Measurements from ENCODE around the gene MCF2L.
A peak's percentile ranks its signal among the peaks of the same experiment; 100 is the strongest.
"Not testable (repeated sequence)": the region's sequence is repeated elsewhere in the genome, so short reads cannot be mapped to it uniquely, and the experiment has no call there.

MCF2L gene

DNA sequence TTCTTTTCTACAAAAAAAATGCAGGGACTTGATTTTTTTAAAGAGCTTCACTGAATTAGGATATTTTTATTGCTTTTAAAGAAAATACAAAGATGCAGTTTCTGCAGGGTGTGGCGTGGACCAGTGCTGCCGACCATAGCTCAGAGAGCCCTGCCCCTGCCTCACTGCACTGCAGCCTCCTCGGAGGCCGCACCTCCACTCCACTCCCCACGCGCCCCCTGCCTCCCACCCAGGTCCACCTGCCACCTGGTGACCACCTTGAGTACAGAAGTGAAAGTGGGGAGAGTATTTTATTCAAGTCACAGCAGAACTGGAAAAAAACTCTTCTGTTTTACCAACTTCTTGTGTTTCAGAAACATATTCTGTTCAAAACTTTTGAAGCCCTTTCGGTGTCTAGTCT, 128.6 kb downstream of the MCF2L start:
- no peak for DNase-seq (ENCODE audit: low read depth)

DNA sequence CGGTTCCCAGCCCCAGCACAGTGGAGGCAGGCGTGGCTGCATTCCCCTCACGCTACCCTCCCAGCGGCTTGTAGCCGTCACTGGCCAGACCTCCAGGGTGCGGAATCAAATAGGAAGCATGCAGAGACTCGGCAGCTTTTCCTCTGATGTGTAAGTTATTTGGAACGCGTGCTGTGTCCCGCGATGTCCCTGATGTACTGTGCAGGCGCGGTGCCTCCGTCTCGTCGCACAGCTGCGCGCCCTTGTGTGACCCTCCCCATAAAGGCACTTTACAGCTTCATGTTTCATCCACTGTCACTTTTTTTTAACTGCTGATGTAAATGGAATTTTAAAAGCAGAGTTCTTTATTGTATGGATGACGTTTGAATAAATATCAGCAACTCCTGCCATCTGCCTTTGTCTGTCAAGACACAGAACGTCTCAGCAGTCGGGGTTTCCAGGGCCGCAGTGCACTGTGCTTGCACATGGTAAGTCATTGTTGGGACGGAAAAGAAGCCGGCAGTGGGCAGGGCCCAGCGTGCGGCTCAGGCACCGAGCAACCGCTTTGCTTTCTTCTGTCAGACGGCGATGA, 129.2 kb downstream of the MCF2L start:
- no peak for DNase-seq (ENCODE audit: low read depth)

DNA sequence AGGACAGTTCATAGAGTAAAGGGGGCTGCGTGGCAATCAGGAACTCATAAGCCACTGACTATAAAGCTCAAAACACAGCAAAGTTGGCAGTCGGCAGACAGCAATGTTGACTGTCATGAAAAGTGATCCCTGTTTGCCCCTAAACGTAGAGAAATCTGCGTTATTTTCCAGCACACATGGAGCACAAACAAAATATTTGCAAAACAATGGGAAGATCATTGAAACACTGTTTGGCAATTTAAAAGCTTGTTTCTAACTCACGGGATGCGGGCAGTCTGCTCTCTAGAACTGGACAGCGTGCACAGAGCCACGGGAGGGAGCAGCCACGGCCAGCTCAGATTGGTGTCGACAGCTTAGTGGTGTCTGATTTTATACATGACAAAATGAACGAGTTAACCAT, 130.1 kb downstream of the MCF2L start:
- DNase-seq (ENCODE audit: low read depth): no peak

DNA sequence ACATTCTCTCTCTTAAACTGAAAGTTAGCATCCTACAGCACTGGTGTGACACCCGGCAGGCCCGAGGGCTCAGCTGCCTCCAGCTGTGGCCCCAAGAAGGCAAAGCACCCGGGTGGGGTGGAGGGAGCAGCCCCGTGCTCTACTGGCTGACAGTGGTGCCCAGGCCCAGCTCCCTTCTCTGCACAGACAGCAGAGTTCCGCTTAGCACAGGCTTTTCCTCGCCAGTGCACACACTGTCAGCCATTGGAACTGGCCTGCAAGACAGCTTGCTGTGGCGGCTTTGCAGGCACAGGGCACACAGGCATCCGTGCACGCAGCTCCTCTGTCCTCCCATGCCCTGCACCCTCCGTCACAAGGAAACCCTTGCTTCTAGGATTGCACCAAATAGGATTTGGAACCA, 133.3 kb downstream of the MCF2L start:
- DNase-seq (ENCODE audit: low read depth): not testable (repeated sequence)

DNA sequence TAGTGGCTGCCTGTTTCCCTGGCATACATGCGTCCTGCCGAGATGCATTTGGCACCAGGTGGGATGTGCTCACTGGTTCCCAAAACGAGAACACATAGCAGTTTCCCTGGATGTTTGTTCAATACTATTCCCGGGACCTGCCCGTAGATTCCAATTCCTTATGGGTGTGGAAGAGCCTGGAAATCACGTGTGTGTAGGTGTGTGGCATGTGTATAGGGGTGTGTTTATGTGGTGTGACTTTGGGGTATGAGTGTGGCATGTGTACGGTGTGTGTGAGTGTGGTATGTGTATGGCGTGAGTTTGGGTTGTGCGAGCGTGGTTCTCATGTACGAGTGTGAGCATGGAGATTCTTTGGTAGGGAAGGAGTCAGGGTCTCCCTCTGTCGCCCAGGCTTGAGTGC, 133.7 kb downstream of the MCF2L start:
- no peak for DNase-seq (ENCODE audit: low read depth)

DNA sequence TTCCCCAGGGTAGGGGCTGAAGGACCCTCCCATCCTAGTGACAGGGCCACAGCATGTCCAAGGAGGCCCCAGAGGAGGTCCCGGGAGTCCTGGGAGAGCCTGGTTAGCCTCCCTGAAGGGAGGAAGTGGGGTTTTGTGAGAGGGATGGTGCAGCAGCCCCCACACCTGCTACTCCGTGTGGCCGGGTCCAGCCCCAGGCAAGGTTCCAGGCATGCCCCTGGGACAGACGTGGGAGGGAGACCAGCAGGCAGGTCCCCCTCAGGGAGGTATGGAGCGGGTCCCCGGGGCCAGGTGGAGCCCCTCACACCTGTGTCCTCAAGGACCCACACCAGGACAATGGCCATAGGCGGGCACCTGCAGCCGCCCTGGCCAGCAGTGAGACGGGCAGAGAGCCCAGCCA, 134.6 kb downstream of the MCF2L start:
- no peak for DNase-seq (ENCODE audit: low read depth)

DNA sequence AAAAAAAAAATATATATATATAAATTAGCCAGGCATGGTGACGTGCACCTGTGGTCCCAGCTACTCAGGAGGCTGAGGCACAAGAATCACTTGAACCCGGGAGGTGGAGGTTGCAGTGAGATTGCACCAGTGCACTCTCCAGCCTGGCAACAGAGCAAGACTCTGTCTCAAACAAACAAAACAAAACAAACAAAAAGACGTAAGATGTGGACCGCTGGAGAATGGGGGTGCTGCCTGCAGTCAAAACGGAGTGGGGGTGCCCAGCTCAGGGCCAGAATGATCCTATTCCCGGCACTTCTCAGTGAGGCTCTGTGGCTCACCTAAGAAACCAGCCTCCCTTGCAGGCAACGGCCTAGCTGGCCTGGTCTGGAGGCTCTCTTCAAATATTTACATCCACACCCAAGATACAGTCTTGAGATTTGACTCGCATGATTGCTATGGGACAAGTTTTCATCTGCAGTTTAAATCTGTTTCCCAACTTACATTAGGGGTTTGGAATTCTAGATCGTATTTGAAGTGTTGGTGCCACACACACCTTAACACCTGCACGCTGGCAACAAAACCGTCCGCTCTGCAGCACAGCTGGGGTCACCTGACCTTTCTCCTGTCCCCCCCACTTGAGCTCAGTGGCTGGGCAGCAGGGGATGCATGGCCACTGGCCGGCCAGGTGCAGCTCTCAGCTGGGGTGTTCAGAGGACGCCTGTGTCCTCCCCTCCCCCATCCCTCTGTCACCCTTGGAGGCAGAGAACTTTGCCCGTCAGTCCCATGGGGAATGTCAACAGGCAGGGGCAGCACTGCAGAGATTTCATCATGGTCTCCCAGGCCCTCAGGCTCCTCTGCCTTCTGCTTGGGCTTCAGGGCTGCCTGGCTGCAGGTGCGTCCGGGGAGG, 136.3 kb downstream of the MCF2L start, which contains the start of gene F7:
Gene F7 (plus strand): TSS at position 760 of the 889 bp plus-strand sequence. CDS start 51 bp downstream, at position 811.
- no peak for DNase-seq (ENCODE audit: low read depth)

DNA sequence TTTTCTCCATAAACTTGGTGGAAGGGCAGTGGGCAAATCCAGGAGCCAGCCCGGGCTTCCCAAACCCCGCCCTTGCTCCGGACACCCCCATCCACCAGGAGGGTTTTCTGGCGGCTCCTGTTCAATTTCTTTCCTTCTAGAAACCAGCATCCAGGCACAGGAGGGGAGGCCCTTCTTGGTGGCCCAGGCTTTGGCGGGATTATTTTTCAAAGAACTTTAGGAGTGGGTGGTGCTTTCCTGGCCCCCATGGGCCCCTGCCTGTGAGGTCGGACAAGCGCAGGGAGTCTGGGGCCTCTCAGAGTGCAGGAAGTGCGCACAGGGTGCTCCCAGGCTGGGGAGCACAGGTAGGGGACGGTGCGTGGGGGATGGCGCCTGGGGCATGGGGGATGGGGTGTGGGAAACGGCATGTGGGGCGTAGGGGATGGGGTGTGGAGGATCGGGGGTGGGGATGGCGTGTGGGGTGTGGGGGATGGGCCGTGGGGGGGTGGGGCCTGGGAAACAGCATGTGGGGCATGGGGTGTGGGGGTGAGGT, 137.0 kb downstream of the MCF2L start:
- DNase-seq (ENCODE audit: low read depth): no peak

DNA sequence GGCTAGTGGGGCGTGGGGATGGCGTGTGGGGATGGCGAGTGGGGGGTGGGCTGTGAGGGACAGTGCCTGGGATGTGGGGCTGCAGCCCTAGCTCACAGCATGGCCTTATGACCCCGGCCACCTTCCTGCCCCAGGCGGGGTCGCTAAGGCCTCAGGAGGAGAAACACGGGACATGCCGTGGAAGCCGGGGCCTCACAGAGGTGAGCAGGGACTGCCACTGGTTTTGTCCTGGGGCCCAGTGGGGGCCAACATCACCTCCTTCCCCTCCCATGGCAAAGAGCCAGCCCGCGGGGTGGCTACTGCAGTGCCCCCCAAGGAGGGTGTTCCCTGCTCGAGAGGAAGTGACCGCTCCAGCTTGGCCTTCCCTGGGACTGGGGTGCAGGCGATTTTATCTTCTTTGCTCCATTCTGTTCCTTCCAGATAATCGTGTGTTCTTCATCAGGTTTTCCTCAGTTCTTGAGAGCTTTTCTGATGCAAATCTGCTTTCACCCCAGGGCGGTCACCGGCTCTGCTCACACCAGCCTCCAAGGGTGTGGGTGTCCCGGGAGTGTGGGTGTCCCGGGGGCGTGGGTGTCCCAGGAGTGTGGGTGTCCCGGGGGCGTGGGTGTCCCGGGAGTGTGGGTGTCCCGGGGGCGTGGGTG, 137.8 kb downstream of the MCF2L start:
- no peak for DNase-seq (ENCODE audit: low read depth)

DNA sequence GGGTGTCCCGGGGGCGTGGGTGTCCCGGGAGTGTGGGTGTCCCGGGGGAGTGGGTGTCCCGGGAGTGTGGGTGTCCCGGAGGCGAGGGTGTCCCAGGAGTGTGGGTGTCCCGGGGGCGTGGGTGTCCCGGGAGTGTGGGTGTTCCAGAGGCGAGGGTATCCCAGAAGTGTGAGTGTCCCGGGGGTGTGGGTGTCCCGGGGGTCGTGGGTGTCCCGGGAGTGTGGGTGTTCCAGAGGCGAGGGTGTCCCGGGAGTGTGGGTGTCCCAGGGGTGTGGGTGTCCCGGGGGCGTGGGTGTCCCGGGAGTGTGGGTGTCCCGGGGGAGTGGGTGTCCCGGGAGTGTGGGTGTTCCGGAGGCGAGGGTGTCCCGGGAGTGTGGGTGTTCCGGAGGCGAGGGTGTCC, 139.5 kb downstream of the MCF2L start:
- DNase-seq (ENCODE audit: low read depth): not testable (repeated sequence)

DNA sequence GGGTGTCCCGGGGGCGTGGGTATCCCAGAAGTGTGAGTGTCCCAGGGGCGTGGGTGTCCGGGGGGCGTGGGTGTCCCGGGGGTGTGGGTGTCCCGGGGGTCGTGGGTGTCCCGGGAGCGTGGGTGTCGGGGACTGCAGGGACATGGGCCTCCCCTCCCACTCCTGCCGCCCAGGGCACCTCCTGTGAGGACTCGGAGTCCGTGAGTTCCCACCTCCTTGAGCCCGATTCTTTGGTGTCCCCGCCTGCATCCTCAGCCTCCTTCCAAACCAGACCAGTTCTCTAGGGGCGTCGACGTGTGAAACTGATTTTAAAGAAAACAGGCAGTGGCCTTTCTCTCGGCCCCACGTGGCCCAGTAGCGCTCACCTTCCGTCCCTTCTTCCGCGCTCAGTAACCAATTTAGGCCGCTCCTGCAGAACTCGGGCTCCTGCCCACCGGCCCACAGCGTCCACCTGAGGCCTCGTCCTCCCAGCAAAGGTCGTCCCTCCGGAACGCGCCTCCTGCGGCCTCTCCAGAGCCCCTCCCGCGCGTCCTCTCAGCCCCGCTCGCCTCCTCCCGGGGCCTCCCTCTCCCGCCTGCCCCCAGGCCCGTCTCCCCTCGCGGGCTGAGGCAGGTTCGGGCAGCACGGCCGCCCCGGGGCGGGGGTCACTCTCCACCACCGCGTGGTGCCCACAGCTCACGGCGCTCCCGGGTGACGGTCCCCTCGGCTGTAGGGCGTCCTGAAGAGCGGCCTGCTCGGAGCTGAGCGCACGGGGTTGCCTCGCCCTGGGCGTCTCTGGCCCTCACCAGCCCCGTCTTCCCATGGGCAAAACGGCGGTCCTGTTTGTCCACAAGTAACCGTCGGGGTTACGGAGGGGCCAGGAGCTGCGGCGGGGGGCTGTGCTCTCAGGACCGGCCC, 140.4 kb downstream of the MCF2L start:
- DNase-seq (ENCODE audit: low read depth): no peak

DNA sequence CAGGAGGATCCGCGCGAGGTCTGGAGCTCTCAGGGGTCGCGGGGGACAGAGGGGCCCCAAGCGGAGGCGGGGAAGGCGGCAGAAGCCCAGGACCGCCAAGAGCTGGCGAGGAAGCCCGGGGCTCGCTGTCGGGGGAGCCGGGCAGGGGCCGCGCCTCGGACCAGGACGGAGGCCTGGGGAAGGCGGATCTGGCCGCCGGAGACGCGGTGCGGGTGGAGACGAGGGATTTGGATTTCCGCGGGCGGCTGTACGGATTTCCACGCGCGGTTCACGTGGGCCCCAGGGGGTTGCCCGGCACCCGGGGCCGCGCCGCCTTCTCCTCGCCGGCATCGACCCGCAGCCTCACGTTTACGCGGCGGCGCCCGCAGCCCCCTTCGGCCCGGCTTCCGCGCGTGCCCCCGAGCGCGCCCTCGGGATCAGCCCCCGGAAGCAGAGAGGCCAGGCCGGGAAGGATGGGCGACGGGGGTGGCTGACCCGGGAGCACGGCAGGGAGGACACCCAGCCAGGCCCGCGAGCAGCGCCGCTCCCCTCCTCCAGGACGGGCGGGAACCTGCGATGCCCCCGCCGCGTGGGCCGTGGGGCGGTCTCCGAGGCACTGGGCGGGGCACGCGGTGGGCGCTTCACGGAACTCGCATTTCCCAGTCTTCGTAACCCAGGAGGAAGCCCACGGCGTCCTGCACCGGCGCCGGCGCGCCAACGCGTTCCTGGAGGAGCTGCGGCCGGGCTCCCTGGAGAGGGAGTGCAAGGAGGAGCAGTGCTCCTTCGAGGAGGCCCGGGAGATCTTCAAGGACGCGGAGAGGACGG, 141.2 kb downstream of the MCF2L start:
- peak; percentile 9 for DNase-seq (ENCODE audit: low read depth)

DNA sequence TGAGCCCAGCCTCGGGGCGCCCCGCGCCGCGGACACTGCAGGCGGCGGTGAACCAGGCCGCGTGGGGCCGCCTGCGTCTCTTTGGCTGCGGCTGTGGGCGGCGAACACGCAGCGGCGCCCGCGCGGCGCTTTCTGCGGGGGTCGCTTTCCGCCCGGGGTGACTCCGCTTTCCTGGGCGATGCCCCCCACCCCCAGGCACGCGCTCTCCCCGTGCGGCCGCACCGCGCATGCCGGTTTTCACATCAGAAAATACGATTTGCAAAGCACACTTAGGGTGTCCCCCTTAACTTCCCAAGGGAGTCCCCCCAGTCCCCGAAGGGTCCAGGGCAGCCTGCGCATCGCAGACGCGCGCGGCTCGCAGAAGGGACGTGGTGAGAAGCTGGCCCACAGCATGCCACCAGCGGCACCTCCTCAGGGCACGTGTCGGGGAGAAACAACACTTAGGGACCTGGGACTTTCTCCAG, 141.9 kb downstream of the MCF2L start:
- DNase-seq (ENCODE audit: low read depth): no peak

DNA sequence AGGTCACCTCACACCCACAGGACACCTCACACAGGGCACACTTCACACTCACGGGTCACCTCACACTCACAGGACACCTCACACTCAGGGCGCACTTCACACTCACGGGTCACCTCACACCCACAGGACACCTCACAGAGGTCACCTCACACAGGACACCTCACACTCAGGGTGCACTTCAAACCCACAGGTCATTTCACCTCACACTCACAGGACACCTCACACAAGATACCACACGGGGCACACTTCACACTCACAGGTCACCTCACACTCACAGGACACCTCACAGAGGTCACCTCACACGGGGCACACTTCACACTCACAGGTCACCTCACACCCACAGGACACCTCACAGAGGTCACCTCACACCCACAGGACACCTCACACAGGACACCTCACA, 142.8 kb downstream of the MCF2L start:
- not testable (repeated sequence) for DNase-seq (ENCODE audit: low read depth)

DNA sequence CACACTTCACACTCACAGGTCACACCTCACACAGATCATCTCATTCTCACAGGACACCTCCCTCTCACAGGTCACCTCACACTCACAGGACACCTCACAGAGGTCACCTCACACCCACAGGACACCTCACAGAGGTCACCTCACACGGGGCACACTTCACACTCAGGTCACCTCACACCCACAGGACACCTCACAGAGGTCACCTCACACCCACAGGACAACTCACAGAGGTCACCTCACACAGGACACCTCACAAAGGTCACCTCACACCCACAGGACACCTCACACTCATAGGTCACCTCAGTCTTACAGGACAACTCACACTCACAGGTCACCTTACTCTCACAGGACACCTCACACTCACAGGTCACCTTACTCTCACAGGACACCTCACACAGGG, 143.5 kb downstream of the MCF2L start:
- not testable (repeated sequence) for DNase-seq (ENCODE audit: low read depth)

DNA sequence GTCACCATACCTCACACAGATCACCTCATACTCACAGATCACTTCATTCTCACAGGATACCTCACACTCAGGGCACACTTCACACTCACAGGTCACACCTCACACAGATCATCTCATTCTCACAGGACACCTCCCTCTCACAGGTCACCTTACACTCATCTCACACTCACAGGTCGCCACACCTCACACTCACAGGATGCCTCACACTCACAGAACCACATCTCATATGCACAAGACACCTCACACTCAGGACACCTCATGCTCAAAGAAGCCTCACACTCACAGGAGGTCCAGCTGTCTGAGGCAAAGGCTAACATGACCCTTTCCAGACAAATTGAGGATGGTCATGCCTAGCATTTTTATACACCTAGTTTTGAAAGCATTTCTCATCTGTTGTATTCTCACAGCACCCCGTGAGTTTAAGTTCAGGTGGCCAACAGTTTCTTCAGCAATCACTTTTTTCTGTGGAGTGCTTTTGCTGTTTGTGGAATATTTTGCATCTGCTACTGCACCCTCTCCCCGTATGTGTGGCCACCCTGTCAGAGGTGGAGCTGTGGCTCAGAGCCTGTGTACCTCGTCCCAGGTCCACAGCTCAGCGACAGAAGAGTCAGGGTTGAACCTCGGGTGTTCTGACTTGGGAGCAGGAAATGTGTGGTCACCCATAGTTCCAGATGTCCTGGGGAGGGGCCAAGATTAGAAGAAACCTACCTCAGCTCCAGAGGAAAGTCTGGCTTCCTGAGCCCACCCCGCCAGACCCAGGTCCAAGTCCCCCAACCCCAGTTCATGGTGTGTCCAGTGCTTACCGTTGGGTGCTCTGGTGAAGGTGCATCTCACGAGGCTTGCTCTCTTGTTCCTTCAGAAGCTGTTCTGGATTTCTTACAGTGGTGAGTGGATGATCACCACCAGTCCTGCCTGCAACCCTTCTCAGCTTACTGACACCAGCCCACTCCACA, 144.2 kb downstream of the MCF2L start:
- no peak for DNase-seq (ENCODE audit: low read depth)

DNA sequence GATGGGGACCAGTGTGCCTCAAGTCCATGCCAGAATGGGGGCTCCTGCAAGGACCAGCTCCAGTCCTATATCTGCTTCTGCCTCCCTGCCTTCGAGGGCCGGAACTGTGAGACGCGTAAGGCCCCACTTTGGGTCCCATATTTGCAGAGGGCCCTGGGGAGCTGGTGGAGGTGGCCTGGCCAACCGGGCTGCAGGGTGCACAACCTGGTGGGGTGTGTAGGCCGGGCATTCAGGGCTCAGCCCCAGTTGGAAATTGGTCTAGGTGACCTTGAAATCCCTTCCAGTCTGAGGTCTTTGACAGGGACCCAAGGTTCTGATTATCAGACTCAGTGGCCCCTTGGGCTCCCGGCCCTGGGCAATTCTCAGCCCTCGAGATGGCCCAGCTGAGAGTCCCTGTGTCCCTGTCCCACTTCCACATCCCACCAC, 144.8 kb downstream of the MCF2L start:
- DNase-seq (ENCODE audit: low read depth): no peak

DNA sequence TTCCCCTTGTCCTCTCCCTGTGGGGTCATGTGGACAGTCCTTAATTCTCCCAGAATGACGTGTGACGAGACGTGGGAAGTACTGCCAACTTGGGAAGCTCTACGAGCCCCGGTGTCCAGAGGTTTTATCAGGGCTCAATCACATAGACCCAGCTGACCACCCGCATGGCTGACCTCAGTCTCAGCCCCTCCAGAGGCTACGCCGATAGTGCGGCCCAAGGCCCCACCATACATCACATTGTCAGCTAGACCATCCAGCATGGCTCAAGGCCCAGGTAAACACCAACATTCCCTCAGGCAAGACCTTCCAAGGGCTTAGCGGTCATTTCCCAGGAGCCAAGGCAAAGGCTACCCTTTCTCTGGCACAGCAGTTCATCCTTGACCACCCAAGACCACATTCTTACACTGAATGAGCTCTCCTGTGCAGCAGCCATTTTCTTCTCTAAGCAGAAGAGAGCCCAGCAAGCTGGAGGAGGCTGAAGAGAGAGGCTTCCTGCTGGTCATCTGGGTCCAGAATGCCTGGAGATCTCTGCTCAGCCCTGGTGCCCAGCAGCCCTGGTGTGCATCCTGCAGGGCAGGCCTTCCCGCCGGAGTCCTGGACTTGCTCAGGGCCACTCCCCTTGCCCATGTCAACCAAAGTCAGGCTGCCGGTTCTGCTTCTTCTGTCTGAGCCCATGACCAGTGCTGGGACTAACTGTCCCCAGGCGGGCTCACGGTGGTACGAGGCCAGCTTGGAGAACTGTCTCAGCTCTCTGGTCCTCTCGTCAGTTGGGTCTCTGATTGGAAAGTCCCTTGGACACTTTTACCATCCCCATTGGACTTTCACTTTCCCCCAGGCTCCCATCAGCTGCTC, 145.7 kb downstream of the MCF2L start:
- no peak for DNase-seq (ENCODE audit: low read depth)
